Stimulated activated CD4-positive, alpha-beta T cell treated with anti-CD3 and anti-CD28 coated beads, Interleukin-4, amount 100 ng/mL, for 48 hours (primary cell): ENCODE data around the gene PEX12.
"Not testable (repeated sequence)": the region's sequence is repeated elsewhere in the genome, so short reads cannot be mapped to it uniquely, and the experiment has no call there.

ENCODE experiments used
- DNase-seq, 2 donors: peaks; one replicate each; pipeline ENCODE4 v3.0.0-alpha.2; 2020; ENCODE audit warnings: low read depth in 2 of 2

The PEX12 gene

GRCh38 chr17:35578197-35578928 lies at the start of gene PEX12:
PEX12 (minus strand) TSS chr17:35578571; CDS start chr17:35578021, 550 bp downstream.
- peak; percentile 67 to 81 for DNase-seq

GRCh38 chr17:35627417-35627816 lies 49.0 kb upstream of the PEX12 start:
- no peak for DNase-seq

GRCh38 chr17:35621768-35622167 lies 43.4 kb upstream of the PEX12 start:
- DNase-seq, result no peak

- DNase-seq, result no peak
Measured at GRCh38 chr17:35618628-35619027, 40.3 kb upstream of the PEX12 start.

GRCh38 chr17:35617505-35617904 lies 39.1 kb upstream of the PEX12 start:
- no peak for DNase-seq

GRCh38 chr17:35616536-35616935 lies 38.2 kb upstream of the PEX12 start:
- DNase-seq, result no peak

GRCh38 chr17:35614810-35615209 lies 36.4 kb upstream of the PEX12 start:
- DNase-seq, result no peak

GRCh38 chr17:35612924-35613521 lies 34.7 kb upstream of the PEX12 start:
- DNase-seq, result peak in 1 of 2 donors; percentile 10

- DNase-seq, result not testable (repeated sequence)
Measured at GRCh38 chr17:35610746-35611145, 32.4 kb upstream of the PEX12 start.

GRCh38 chr17:35609831-35610230 lies 31.5 kb upstream of the PEX12 start:
- no peak for DNase-seq

GRCh38 chr17:35607239-35607847 lies 29.0 kb upstream of the PEX12 start:
- no peak for DNase-seq

GRCh38 chr17:35605678-35606077 lies 27.3 kb upstream of the PEX12 start:
- no peak for DNase-seq

- no peak for DNase-seq
Measured at GRCh38 chr17:35603674-35604073, 25.3 kb upstream of the PEX12 start.

- no peak for DNase-seq
Measured at GRCh38 chr17:35597604-35598003, 19.2 kb upstream of the PEX12 start.

GRCh38 chr17:35596530-35597233 lies 18.3 kb upstream of the PEX12 start:
- DNase-seq, result no peak

- DNase-seq, result no peak
Measured at GRCh38 chr17:35596072-35596471, 17.7 kb upstream of the PEX12 start.

GRCh38 chr17:35588196-35588920 lies 10.0 kb upstream of the PEX12 start:
- DNase-seq, result no peak

- peak; percentile 89 to 97 for DNase-seq
Measured at GRCh38 chr17:35587074-35587961, 8.9 kb upstream of the PEX12 start, which contains the start of gene AP2B1. AP2B1 (plus strand) TSS chr17:35587322; CDS start chr17:35594031, 6,709 bp downstream.

GRCh38 chr17:35586569-35587073 lies 8.2 kb upstream of the PEX12 start:
- no peak for DNase-seq

GRCh38 chr17:35584061-35584460 lies 5.7 kb upstream of the PEX12 start:
- no peak for DNase-seq
